H9 (cell line): ENCODE data around the gene NSF. TPM values are rescaled to one million over a fixed set of nuclear protein-coding genes. Genes with fewer than 3 reads are reported as not detected.
"Not testable (repeated sequence)": the region's sequence is repeated elsewhere in the genome, so short reads cannot be mapped to it uniquely, and the experiment has no call there.

Experiments
- DNase-seq: peaks from one replicate; pipeline ENCODE4 v3.0.0-alpha.2; 2017
- H2AFZ ChIP-seq: one replicate; pipeline ENCODE4 v1.6.1; 2013; ENCODE audit warnings: mild to moderate bottlenecking, low read length, control low read depth, moderate library complexity
- H2AK5ac ChIP-seq: 2 replicates; pipeline ENCODE4 v1.6.1; 2013; ENCODE audit warnings: low read length, control low read depth, mixed read lengths; ENCODE audit not compliant: insufficient read length
- H2BK120ac ChIP-seq: one replicate; pipeline ENCODE4 v1.6.1; 2013; ENCODE audit warnings: low read depth, mild to moderate bottlenecking, low read length, control low read depth, inconsistent platforms; ENCODE audit not compliant: poor library complexity, severe bottlenecking
- H2BK12ac ChIP-seq: 2 replicates; pipeline ENCODE4 v1.6.1; 2013; ENCODE audit warnings: low read length, control low read depth, mixed read lengths, low read depth; ENCODE audit not compliant: insufficient read length
- H2BK15ac ChIP-seq: 2 replicates; pipeline ENCODE4 v1.6.1; 2013; ENCODE audit warnings: low read depth, low read length, control low read depth
- H2BK20ac ChIP-seq: one replicate; pipeline ENCODE4 v1.6.1; 2013; ENCODE audit warnings: low read depth, mild to moderate bottlenecking, low read length, control low read depth, inconsistent platforms; ENCODE audit not compliant: poor library complexity, severe bottlenecking
- H2BK5ac ChIP-seq: 2 replicates; pipeline ENCODE4 v1.6.1; 2013; ENCODE audit warnings: low read length, control low read depth, mixed read lengths; ENCODE audit not compliant: insufficient read length
- H3K14ac ChIP-seq: 2 replicates; pipeline ENCODE4 v1.6.1; 2013; ENCODE audit warnings: low read length, control low read depth; ENCODE audit not compliant: insufficient read depth
- H3K18ac ChIP-seq: 2 replicates; pipeline ENCODE4 v1.6.1; 2013; ENCODE audit warnings: low read depth, mild to moderate bottlenecking, mixed read lengths, low read length, control low read depth; ENCODE audit not compliant: insufficient read length
- H3K23ac ChIP-seq: 2 replicates; pipeline ENCODE4 v1.6.1; 2013; ENCODE audit warnings: low read length, control low read depth, mixed read lengths, low read depth; ENCODE audit not compliant: insufficient read length
- H3K23me2 ChIP-seq: 2 replicates; pipeline ENCODE4 v1.6.1; 2013; ENCODE audit warnings: low read depth, mild to moderate bottlenecking, mixed read lengths, low read length, control low read depth; ENCODE audit not compliant: insufficient read length, poor library complexity, severe bottlenecking
- H3K27ac ChIP-seq: 2 replicates; pipeline ENCODE4 v1.5.1; 2013; ENCODE audit warnings: low read length, control low read depth, mixed read lengths, low read depth; ENCODE audit not compliant: insufficient read length
- H3K27me3 ChIP-seq: 2 replicates; pipeline ENCODE4 v1.6.1; 2013; ENCODE audit warnings: low read length, control low read depth, inconsistent platforms; ENCODE audit not compliant: insufficient read depth
- H3K4ac ChIP-seq: 2 replicates; pipeline ENCODE4 v1.6.1; 2013; ENCODE audit warnings: low read depth, mild to moderate bottlenecking, control low read depth, inconsistent platforms, low read length, moderate library complexity
- H3K4me1 ChIP-seq: 2 replicates; pipeline ENCODE4 v1.6.1; 2013; ENCODE audit warnings: low read length, control low read depth, inconsistent platforms; ENCODE audit not compliant: insufficient read depth
- H3K4me2 ChIP-seq: 2 replicates; pipeline ENCODE4 v1.6.1; 2013; ENCODE audit warnings: low read length, control low read depth, mixed read lengths; ENCODE audit not compliant: insufficient read length, insufficient read depth
- H3K56ac ChIP-seq: 2 replicates; pipeline ENCODE4 v1.6.1; 2013; ENCODE audit warnings: low read depth, mild to moderate bottlenecking, mixed read lengths, low read length, control low read depth; ENCODE audit not compliant: insufficient read length
- H3K79me1 ChIP-seq: 2 replicates; pipeline ENCODE4 v1.6.1; 2013; ENCODE audit warnings: low read depth, mild to moderate bottlenecking, moderate library complexity, low read length, control low read depth, inconsistent platforms; ENCODE audit not compliant: insufficient read depth, poor library complexity, severe bottlenecking
- H3K79me2 ChIP-seq: 2 replicates; pipeline ENCODE4 v1.6.1; 2013; ENCODE audit warnings: low read length, control low read depth, inconsistent platforms; ENCODE audit not compliant: insufficient read depth
- H3K9ac ChIP-seq: 2 replicates; pipeline ENCODE4 v1.6.1; 2013; ENCODE audit warnings: low read length, control low read depth, mixed read lengths; ENCODE audit not compliant: insufficient read length; ENCODE audit errors: extremely low read depth
- H3K9me3 ChIP-seq: one replicate; pipeline ENCODE4 v1.6.1; 2013; ENCODE audit warnings: low read depth, low read length, inconsistent platforms; ENCODE audit not compliant: control insufficient read depth
- H3T11ph ChIP-seq: one replicate; pipeline ENCODE4 v1.6.1; 2013; ENCODE audit warnings: mild to moderate bottlenecking, low read length, control low read depth, inconsistent platforms
- H4K20me1 ChIP-seq: one replicate; pipeline ENCODE4 v1.6.1; 2013; ENCODE audit not compliant: control insufficient read depth, insufficient read length, insufficient read depth
- H4K5ac ChIP-seq: 2 replicates; pipeline ENCODE4 v1.6.1; 2013; ENCODE audit warnings: low read depth, mild to moderate bottlenecking, mixed read lengths, low read length, control low read depth; ENCODE audit not compliant: insufficient read length
- H4K8ac ChIP-seq: replicated peaks from 2 replicates; pipeline ENCODE4 v1.6.1; 2013; ENCODE audit warnings: low read length, control low read depth, mixed read lengths, low read depth; ENCODE audit not compliant: insufficient read length
- H4K91ac ChIP-seq: 2 replicates; pipeline ENCODE4 v1.6.1; 2013; ENCODE audit warnings: low read depth, mild to moderate bottlenecking, moderate library complexity, mixed read lengths, low read length, control low read depth; ENCODE audit not compliant: insufficient read length
- H3K27ac Mint-ChIP-seq, 3 experiments: 2 replicates in 2 of 3; 3 replicates in 1 of 3; pipeline ENCODE4 v1.8.0; 2020 to 2021; ENCODE audit warnings: mixed read lengths in 3 of 3, mild to moderate bottlenecking in 1 of 3, moderate library complexity in 1 of 3
- H3K27me3 Mint-ChIP-seq: 2 replicates; pipeline ENCODE4 v1.8.0; 2021; ENCODE audit warnings: low read depth, mild to moderate bottlenecking, moderate library complexity, mixed read lengths
- H3K36me3 Mint-ChIP-seq, 3 experiments: 2 replicates in 2 of 3; 3 replicates in 1 of 3; pipeline ENCODE4 v1.8.0; 2020 to 2021; ENCODE audit warnings: low read depth in 3 of 3, mixed read lengths in 3 of 3; ENCODE audit not compliant: insufficient read depth in 1 of 3
- H3K4me1 Mint-ChIP-seq, 2 experiments: 2 replicates each; pipeline ENCODE4 v1.8.0; 2020; ENCODE audit warnings: mixed read lengths in 2 of 2
- H3K4me3 Mint-ChIP-seq, 2 experiments: 2 replicates in 1 of 2; 3 replicates in 1 of 2; pipeline ENCODE4 v1.8.0; 2020 to 2021; ENCODE audit warnings: mild to moderate bottlenecking in 2 of 2, mixed read lengths in 2 of 2, moderate library complexity in 1 of 2
- H3K9me3 Mint-ChIP-seq, 2 experiments: 2 replicates in 1 of 2; 3 replicates in 1 of 2; pipeline ENCODE4 v1.8.0; 2020; ENCODE audit warnings: mild to moderate bottlenecking in 2 of 2, mixed read lengths in 2 of 2, moderate library complexity in 1 of 2
- WGBS: extraction: QIAGEN DNeasy Blood & Tissue Kit; methylation state at CpG from one replicate; pipeline ENCODE4 v1.1.7; 2013; ENCODE audit warnings: missing lambda C conversion rate, low lambda C conversion rate, mixed read lengths; ENCODE audit not compliant: insufficient read length; ENCODE audit errors: extremely low coverage; 5-methylcytosine and 5-hydroxymethylcytosine counted together
- total RNA-seq: library from RNA; stranded (reverse); gene quantifications from 2 replicates; pipeline ENCODE4 v1.2.1, GENCODE V29; 2021

Gene NSF
- total RNA-seq, 1 experiment from 2014 or later = 36.4 TPM

DNA sequence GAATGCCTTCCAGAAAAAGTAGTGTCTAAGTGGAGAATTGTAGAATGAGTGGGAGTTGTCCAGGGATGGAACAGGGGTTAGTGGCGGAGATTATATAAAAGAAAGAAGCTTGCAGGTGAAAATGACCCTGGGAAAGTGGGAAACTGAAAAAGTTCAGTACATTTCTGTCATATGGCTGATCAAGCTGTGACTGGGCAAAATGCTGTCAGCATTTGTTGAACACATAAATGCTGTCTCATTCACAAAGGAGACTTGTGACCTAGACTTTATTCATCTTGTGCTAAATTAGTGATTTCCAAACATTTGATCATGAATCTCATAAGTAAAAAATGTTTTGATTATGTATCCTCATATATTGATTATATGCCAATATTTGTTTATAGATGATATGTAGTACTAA is 28.5 kb downstream of the NSF start:
- H3K23me2 ChIP-seq, H3K9me3 ChIP-seq, H3K4me1 ChIP-seq, H2BK12ac ChIP-seq, DNase-seq, H3K4me2 ChIP-seq, H2BK20ac ChIP-seq, H3K79me1 ChIP-seq, H3K79me2 ChIP-seq, H2BK5ac ChIP-seq, H3K4me3 Mint-ChIP-seq, H3K14ac ChIP-seq, H3K9ac ChIP-seq, H3K27me3 Mint-ChIP-seq, H4K20me1 ChIP-seq, H2AFZ ChIP-seq, H4K8ac ChIP-seq, H3K4ac ChIP-seq, H3K56ac ChIP-seq, H4K91ac ChIP-seq, H2AK5ac ChIP-seq, H4K5ac ChIP-seq, H3K27ac ChIP-seq, H3K27me3 ChIP-seq, H3K36me3 Mint-ChIP-seq, H2BK120ac ChIP-seq, H3T11ph ChIP-seq, H3K4me1 Mint-ChIP-seq, H3K27ac Mint-ChIP-seq, H3K23ac ChIP-seq, H3K9me3 Mint-ChIP-seq, H2BK15ac ChIP-seq, H3K18ac ChIP-seq: not testable (repeated sequence)
- WGBS = no CpG with 5 or more reads among the region's 1 CpG

DNA sequence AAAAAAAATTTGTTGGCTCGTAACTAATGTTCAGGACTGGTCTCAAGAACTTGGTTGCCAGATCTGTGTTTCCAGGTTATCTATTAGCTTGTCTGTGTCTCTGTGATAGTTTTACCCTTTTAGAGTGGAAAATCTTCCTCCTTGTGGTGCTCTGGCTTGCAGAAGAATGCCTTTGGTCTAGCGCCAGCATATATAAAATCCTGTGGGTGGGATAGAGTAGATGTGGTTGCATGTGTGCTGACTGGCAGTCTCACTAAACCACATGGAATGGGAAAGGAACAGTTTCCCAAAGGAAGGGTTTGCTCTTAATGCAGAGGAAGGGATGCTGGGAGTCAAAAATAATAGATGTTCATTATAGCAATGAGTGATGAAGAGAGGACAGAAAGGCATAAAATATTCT is 33.3 kb downstream of the NSF start:
- H2BK12ac ChIP-seq, H3K4me1 Mint-ChIP-seq, H4K8ac ChIP-seq, H3K36me3 Mint-ChIP-seq, H3K27ac ChIP-seq, H3K4me3 Mint-ChIP-seq, H3K4ac ChIP-seq, H3K27ac Mint-ChIP-seq, H3K27me3 ChIP-seq, DNase-seq, H3K9me3 Mint-ChIP-seq, H3K79me1 ChIP-seq, H2BK20ac ChIP-seq, H3K79me2 ChIP-seq, H3K27me3 Mint-ChIP-seq, H3K14ac ChIP-seq, H3K9ac ChIP-seq, H2AFZ ChIP-seq, H3K4me2 ChIP-seq, H3K23me2 ChIP-seq, H2BK120ac ChIP-seq, H2BK15ac ChIP-seq, H3K4me1 ChIP-seq, H3K23ac ChIP-seq, H2AK5ac ChIP-seq, H3K18ac ChIP-seq, H2BK5ac ChIP-seq, H3K9me3 ChIP-seq, H3K56ac ChIP-seq, H4K91ac ChIP-seq, H3T11ph ChIP-seq, H4K5ac ChIP-seq, H4K20me1 ChIP-seq: not testable (repeated sequence)
- WGBS = no CpG with 5 or more reads among the region's 2 CpGs
